AG09319 (cell line): ENCODE data around the gene ZNF264.

Source experiments
- DNase-seq: peaks from one replicate; pipeline ENCODE4 v3.0.0-alpha.2; 2010; ENCODE audit warnings: low read depth; ENCODE audit errors: extremely low read depth
- TF ChIP-seq, protein P1 (sequence below): IDR thresholded peaks from 2 replicates; pipeline ENCODE4 v1.5.1; 2011; ENCODE audit warnings: low read depth, mild to moderate bottlenecking, inconsistent platforms, low read length, moderate library complexity

Gene ZNF264

DNA sequence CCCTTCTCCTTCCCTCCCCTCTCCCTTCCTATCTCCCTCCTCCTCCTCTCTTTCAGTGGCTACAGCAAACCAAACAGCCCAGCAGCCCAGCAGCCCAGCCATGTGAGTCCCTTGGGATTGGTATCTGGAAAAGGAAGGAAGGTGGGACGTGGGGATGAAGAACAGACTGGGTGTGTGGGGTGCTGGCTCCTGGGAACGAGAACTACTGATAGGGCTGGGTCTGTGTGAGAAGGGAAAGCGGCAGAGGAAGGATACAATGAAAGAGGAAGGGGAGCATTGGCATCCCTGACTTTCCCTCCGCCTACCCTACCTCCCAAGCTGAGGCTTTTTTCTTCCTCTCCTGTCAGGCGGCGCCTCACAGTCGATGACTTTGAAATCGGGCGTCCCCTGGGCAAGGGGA, 40.4 kb downstream of the ZNF264 start:
- TF ChIP-seq, protein P1, sequence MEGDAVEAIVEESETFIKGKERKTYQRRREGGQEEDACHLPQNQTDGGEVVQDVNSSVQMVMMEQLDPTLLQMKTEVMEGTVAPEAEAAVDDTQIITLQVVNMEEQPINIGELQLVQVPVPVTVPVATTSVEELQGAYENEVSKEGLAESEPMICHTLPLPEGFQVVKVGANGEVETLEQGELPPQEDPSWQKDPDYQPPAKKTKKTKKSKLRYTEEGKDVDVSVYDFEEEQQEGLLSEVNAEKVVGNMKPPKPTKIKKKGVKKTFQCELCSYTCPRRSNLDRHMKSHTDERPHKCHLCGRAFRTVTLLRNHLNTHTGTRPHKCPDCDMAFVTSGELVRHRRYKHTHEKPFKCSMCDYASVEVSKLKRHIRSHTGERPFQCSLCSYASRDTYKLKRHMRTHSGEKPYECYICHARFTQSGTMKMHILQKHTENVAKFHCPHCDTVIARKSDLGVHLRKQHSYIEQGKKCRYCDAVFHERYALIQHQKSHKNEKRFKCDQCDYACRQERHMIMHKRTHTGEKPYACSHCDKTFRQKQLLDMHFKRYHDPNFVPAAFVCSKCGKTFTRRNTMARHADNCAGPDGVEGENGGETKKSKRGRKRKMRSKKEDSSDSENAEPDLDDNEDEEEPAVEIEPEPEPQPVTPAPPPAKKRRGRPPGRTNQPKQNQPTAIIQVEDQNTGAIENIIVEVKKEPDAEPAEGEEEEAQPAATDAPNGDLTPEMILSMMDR, result no peak
- DNase-seq, result no peak

DNA sequence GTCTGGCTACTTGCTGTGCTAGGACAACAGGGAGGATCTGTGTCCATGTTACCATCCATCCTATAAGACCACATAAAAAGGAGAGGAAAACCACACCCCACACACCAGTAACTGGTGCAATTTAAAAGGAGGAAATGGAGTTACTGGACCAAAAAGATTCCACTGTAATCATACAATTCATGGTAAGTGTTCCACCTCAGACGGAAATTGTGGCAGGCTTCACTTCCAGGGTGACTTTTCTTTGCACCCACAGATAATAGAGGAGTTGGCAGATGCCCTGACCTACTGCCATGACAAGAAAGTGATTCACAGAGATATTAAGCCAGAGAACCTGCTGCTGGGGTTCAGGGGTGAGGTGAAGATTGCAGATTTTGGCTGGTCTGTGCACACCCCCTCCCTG, 41.9 kb downstream of the ZNF264 start:
- TF ChIP-seq, protein P1, result no peak
- no peak for DNase-seq

DNA sequence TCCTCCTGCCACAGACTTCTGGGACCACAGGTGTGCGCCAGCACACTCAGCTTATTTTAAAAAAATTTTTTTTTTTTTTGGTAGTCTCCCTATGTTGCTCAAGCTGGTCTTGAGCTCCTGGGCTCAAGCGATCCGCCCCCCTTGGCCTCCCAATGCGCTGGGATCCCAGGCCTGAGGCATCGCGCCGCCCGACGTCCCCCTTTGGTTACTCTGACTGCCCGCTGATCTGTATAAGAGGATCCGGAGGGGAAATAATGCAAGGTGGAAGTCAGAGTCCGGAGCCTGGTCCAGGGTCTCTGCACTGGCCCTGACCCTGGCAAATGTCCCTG, 48.6 kb downstream of the ZNF264 start:
- TF ChIP-seq, protein P1, result no peak
- DNase-seq, result no peak

DNA sequence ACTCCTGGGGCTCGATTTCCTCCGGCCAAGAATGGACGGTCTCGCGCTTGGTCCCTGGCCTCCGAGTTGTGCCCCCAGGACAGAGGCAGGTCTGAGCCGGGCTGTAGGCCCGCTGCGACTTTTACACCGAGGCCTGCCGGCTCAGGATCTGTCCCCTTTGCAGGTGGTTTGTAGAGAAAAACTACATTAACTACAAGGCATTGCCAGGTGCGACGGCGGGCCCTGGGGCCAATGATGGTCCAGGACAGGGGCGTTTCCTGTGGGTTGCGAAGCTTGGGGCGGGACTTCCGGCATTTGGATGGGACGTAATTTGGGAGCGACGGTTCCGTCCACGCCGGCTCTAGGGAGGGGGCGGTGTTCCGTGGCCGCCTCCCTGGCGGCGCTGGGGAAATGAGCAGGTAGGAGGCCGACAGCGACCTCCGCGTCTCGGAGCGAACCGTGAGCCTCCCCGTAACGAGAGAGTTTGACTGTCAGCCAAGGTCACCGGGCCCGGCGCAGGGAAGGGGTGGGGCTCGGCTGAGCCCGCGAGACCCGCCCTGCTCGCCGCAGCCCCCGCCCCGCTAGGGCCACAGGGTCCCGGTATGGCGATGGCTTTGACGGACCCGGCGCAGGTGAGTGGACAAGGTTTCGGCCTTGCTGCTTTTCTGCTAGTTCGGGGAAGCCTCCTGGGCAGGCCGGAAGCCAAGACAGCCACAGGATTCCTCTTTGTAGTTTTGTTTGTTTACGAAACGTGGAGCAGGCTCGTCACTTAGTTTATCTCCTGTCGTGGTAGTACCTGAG, 49.2 kb downstream of the ZNF264 start, which contains the start of gene ZNF805:
Gene ZNF805, plus strand, starts transcription at position 322 of the 780 bp plus-strand sequence. Its CDS starts 260 bp downstream, at position 582.
- peak; percentile 70 for DNase-seq
- TF ChIP-seq, protein P1, result no peak; the same call in none of the 2 replicates

DNA sequence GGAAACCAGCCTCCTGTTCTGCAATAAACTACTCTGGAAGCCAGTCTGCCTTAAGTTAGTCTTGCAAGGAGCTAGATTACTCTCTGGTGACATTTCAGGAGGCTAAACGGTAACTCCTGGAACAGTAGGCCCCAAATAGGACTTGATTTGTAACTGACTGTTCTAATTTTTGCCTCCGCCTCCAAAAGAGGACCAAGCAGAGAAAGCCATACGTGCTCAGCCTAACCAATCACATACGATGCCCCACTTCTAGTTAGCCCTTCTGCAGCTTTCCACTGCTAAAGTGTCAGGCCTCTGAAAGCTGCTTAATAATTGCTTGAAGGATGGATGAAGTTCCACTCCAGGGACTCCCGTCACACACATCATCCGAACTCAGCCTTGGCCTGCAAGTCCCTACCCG, 49.9 kb downstream of the ZNF264 start:
- peak; percentile 3 for DNase-seq
- TF ChIP-seq, protein P1, result no peak

DNA sequence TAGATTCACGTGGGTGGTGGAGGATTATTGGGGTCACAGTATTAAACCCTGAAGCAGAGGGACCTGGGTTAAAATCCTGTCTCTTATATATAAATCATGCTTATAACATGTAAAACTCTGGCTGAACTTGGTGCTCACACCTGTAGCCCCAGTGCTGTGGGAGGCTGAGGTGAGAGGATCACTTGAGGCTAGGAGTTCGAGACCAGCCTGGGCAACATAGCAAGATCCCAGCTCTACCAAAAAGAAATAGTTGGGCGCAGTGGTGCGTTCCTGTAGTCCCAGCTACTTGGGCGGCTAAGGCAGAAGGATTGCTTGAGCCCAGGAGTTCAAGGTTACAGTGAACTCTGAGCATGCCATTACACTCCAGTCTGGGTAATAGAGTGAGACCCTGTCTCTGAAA, 51.5 kb downstream of the ZNF264 start:
- DNase-seq, result no peak
- TF ChIP-seq, protein P1, result no peak

DNA sequence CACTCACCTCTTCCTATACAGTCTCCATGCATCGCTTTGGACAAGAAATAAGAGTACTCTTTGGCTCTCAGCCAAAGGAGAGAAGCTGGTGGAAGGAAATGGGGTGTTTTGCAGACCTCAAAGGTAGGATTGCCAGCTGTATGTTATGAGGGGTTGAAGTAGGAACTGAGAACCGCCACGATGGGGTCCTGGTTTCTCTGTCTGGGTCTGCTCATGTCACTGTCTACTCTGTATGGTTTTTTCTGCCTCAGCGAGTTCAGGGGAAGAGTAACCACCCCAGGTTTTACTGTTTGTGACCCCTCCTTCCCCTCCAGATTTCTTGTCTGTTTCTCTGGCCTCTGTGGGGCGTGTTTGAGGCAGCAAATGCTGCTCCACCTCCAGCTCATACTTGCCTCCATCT, 53.2 kb downstream of the ZNF264 start:
- no peak for DNase-seq
- TF ChIP-seq, protein P1, result no peak
